SJCRH30 (cell line): Measurements from ENCODE around the gene SRPK3. TPM values are rescaled to one million over a fixed set of nuclear protein-coding genes. Genes with fewer than 3 reads are reported as not detected.

Experiments used
- DNase-seq, 2 experiments: peaks; one replicate each; pipeline ENCODE4 v3.0.0-alpha.2; 2015 to 2020
- H3K27ac ChIP-seq: fragments of 250-450 bp; sonication (Bioruptor Pico); 2 replicates; pipeline ENCODE4 v1.5.1; 2020; ENCODE audit warnings: mild to moderate bottlenecking, moderate library complexity
- H3K27me3 ChIP-seq: fragments of 250-450 bp; sonication (Bioruptor Pico); 2 replicates; pipeline ENCODE4 v1.5.1; 2020; ENCODE audit warnings: mild to moderate bottlenecking, moderate library complexity
- H3K36me3 ChIP-seq: fragments of 250-450 bp; sonication (Bioruptor Pico); 2 replicates; pipeline ENCODE4 v1.5.1; 2020; ENCODE audit warnings: mild to moderate bottlenecking, moderate library complexity
- H3K4me1 ChIP-seq: fragments of 250-450 bp; sonication (Bioruptor Pico); 2 replicates; pipeline ENCODE4 v1.5.1; 2020; ENCODE audit warnings: mild to moderate bottlenecking, moderate library complexity
- H3K4me3 ChIP-seq: fragments of 250-450 bp; sonication (Bioruptor Pico); 2 replicates; pipeline ENCODE4 v1.5.1; 2020; ENCODE audit warnings: mild to moderate bottlenecking, moderate library complexity
- H3K9me3 ChIP-seq: fragments of 250-450 bp; sonication (Bioruptor Pico); replicated peaks from 2 replicates; pipeline ENCODE4 v1.5.1; 2020; ENCODE audit warnings: mild to moderate bottlenecking, moderate library complexity
- total RNA-seq: library from RNA; depleted of rRNA; stranded (reverse); fragments of >200 nt; shearing (Covaris generic); gene quantifications from 2 replicates; pipeline ENCODE4 v1.2.3, GENCODE V29; 2014

SRPK3 gene
- total RNA-seq, 1 experiment from 2014 or later = 33.6 TPM

GRCh38 chrX:153779891-153780677 lies 757 bp upstream of the SRPK3 start:
- Histone ChIP-seq H3K9me3 (no peaks in the 10 kb centered on the region), H3K27me3 (no peaks in the 10 kb centered on the region), H3K36me3 (no peaks in the 10 kb centered on the region; the same call in 1 of the 2 replicates), H3K27ac (peak overlapping the region; percentile 96), H3K4me1 (peaks cover 10% of the 10 kb centered on the region; the same call in 1 of the 2 replicates), H3K4me3 (peak overlapping the region; percentile 69)
- DNase-seq = no peak

DNA sequence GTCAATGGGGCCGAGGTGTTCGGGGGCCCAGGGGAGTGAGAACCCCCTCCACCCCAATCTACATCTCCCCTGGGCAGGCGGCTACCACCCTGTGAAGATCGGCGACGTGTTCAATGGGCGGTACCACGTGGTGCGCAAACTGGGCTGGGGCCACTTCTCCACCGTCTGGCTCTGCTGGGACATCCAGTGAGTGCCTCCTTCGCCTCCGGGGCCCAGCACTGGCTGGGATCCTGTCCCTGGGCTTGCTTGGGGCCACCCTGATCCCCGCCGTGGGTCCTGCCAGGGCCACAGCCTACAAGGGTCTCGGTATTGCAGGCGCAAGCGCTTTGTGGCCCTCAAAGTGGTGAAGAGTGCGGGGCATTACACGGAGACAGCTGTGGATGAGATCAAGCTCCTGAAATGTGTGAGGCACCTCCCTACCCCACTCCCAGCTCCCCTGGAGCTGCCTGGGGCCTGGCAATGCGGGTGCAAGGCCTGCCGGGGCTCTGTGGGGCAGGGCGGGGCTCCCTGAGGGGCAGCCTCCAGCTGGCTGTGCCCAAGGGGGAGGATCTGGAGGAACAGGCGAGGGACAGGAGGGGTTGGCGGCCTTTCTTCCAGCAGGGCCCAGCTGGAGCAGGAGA lies 697 bp downstream of the SRPK3 start:
- peak; percentile 79 to 80 for DNase-seq

DNA sequence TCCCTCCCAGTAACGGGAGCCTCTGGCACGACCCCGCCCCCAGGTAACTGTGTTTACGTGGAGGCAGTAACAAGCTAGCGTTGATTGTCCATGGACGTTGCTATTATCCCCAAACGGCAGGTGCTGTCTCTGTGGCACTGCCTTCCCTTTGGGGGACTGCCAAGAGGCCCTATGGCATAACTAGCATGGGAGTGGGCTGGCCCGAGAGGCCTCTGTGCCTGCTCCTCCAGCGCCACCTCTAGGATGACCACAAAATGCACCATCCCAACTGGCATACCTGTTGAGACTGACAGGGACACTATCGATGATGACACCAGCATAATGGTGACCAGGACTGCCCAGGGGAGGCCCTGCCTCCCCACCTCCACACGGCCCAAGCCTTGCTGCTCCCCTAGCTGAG lies 1.5 kb downstream of the SRPK3 start:
- H3K4me1 ChIP-seq = peaks cover 10% of the 10 kb centered on the region; the same call in 1 of the 2 replicates
- H3K27me3 ChIP-seq = no peaks in the 10 kb centered on the region

More for the DNA sequence above, 697 bp downstream of the SRPK3 start:
- peak overlapping the region; percentile 69 for H3K4me3 ChIP-seq
- no peaks in the 10 kb centered on the region for H3K9me3 ChIP-seq
- H3K4me1 ChIP-seq = peaks cover 10% of the 10 kb centered on the region; the same call in 1 of the 2 replicates
- no peaks in the 10 kb centered on the region for H3K27me3 ChIP-seq
- peaks cover 2% of the 10 kb centered on the region; the same call in 1 of the 2 replicates for H3K36me3 ChIP-seq
- peak overlapping the region; percentile 96 for H3K27ac ChIP-seq

DNA sequence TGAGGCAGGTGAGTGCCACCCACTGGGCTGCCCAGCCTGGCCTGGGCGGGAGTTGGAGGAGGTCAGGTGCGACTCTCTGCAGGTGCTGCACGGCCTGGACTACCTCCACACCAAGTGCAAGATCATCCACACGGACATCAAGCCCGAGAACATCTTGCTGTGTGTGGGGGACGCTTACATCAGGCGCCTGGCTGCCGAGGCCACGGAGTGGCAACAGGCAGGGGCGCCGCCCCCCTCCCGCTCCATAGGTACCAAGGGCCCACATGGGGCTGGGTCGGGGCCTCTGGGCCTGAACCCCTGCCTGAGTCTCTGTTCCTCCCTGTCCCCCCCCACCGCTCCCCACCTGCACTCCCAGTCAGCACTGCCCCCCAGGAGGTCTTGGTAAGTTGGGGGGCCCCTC lies 2.0 kb downstream of the SRPK3 start:
- no peaks in the 10 kb centered on the region for H3K9me3 ChIP-seq
- H3K4me3 ChIP-seq = no peak overlapping the region
- DNase-seq = no peak
- H3K27ac ChIP-seq = no peak overlapping the region
- H3K27me3 ChIP-seq = no peaks in the 10 kb centered on the region
- H3K36me3 ChIP-seq = peaks cover 2% of the 10 kb centered on the region; the same call in 1 of the 2 replicates
- peaks cover 10% of the 10 kb centered on the region; the same call in 1 of the 2 replicates for H3K4me1 ChIP-seq

More for the DNA sequence above, 1.5 kb downstream of the SRPK3 start:
- peak; percentile 77 to 81 for DNase-seq
- Histone ChIP-seq H3K9me3 (no peaks in the 10 kb centered on the region), H3K4me3 (peak overlapping the region; percentile 69), H3K27ac (peak overlapping the region; percentile 96), H3K36me3 (peaks cover 2% of the 10 kb centered on the region; the same call in 1 of the 2 replicates)

DNA sequence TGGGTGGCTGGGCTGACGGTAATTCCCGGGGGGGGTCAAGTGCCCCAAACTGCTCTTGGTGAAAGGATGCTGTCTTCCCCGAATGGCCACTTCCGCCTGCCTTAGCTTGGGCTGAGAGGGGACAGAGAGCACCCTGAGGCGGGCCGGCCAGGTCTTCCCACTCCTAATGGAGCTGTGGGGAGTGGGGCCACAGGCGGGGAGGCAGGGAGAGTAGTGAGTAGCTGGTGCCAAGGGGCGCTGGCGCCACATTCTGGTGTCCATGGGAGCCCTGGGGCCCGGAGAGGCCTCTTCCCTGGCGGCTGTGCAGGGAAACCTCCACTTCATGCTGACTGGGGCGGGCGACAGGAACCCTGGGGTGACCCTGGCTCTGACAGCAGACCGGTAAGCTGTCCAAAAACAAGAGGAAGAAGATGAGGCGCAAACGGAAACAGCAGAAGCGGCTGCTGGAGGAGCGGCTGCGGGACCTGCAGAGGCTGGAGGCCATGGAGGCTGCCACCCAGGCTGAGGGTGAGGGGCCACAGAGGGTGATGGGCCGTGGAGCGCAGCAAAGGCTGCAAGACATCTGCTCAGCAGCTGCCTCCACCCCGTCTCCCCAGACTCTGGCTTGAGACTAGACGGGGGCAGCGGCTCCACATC lies 2.7 kb downstream of the SRPK3 start:
- no peaks in the 10 kb centered on the region for H3K27me3 ChIP-seq
- no peaks in the 10 kb centered on the region for H3K9me3 ChIP-seq
- H3K27ac ChIP-seq = no peak overlapping the region
- H3K4me1 ChIP-seq = peaks cover 10% of the 10 kb centered on the region; the same call in 1 of the 2 replicates
- DNase-seq = no peak
- H3K36me3 ChIP-seq = peaks cover 2% of the 10 kb centered on the region; the same call in 1 of the 2 replicates
- no peak overlapping the region for H3K4me3 ChIP-seq

DNA sequence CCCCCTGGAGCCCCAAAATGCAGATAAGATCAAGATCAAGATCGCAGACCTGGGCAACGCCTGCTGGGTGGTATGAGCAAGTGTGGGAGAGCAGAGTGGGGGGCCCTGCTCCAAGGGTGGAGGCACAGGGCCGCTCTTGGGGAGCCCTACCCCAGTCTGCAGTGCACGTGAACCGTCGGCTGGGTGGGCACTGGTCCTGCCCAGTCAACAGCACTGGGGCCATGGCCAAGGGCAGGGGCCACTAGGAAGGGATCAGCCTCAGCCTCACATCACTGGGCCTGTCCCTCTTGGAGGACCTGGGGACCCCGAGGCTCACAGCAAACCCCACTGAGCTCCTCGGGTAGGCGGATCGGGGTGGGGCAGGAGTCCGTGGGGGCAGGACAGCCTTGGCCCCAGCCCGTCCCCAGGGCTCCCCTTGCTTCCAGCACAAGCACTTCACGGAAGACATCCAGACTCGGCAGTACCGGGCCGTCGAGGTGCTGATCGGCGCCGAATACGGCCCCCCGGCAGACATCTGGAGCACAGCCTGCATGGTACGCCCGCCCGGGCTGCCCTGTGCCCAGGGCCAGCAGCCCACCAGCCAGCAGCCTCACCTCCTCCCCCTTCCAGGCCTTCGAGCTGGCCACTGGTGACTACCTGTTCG lies 3.6 kb downstream of the SRPK3 start:
- H3K4me3 ChIP-seq = no peak overlapping the region
- no peaks in the 10 kb centered on the region for H3K27me3 ChIP-seq
- no peak overlapping the region for H3K27ac ChIP-seq
- peaks cover 10% of the 10 kb centered on the region; the same call in 1 of the 2 replicates for H3K4me1 ChIP-seq
- H3K36me3 ChIP-seq = peaks cover 2% of the 10 kb centered on the region; the same call in 1 of the 2 replicates
- DNase-seq = no peak
- no peaks in the 10 kb centered on the region for H3K9me3 ChIP-seq

GRCh38 chrX:153786669-153787068 lies 5.8 kb downstream of the SRPK3 start:
- H3K4me3 ChIP-seq = no peak overlapping the region
- no peak overlapping the region for H3K27ac ChIP-seq
- no peaks in the 10 kb centered on the region for H3K27me3 ChIP-seq
- no peaks in the 10 kb centered on the region for H3K9me3 ChIP-seq
- peaks cover 2% of the 10 kb centered on the region; the same call in 1 of the 2 replicates for H3K36me3 ChIP-seq
- peaks cover 4% of the 10 kb centered on the region; the same call in 1 of the 2 replicates for H3K4me1 ChIP-seq
- no peak for DNase-seq

- Histone ChIP-seq H3K9me3 (no peaks in the 10 kb centered on the region), H3K4me1 (no peaks in the 10 kb centered on the region), H3K4me3 (no peak overlapping the region), H3K36me3 (peaks cover 2% of the 10 kb centered on the region; the same call in 1 of the 2 replicates), H3K27me3 (no peaks in the 10 kb centered on the region), H3K27ac (no peak overlapping the region)
- DNase-seq = no peak
Measured at GRCh38 chrX:153789654-153790053, 8.8 kb downstream of the SRPK3 start.

DNA sequence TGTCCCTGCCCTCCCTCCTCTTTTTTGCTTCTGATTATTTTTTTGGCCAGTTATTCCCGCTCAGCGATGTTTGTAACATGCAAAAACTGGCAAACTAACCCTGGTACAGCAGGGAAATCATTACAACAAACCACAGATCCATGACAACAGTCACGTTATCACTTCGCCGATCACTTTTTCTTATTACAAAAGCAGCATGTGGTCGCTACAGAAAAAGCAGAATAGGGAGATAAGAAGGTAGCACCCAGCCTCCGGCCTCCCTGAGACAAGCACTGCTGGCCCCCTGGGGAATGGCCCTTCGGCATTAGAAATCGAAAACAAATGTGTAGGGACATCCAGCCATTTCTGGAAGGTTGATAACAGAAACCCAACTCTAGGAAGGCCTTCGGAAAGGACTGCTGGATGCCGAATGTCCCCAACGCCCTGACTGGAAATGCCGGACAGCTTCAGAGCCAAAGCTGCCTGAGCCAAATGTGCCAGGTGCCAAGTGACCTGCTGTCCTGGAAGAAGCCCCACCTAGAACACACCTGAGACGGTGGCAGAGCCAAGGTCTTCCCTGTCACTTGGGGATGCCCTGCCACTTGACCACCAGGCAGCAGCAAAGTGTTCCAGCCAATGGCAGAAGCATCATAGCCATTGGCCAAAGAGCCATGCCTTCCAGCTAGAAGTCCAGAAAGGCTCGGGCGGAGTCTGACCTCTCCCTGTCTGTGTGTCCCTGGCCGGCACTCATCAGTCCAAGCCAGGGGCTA lies 10.4 kb downstream of the SRPK3 start:
- DNase-seq = no peak
- H3K27me3 ChIP-seq = no peaks in the 10 kb centered on the region
- no peaks in the 10 kb centered on the region for H3K9me3 ChIP-seq
- no peak overlapping the region for H3K27ac ChIP-seq
- no peaks in the 10 kb centered on the region for H3K4me1 ChIP-seq
- peaks cover 2% of the 10 kb centered on the region; the same call in 1 of the 2 replicates for H3K36me3 ChIP-seq
- no peak overlapping the region for H3K4me3 ChIP-seq

DNA sequence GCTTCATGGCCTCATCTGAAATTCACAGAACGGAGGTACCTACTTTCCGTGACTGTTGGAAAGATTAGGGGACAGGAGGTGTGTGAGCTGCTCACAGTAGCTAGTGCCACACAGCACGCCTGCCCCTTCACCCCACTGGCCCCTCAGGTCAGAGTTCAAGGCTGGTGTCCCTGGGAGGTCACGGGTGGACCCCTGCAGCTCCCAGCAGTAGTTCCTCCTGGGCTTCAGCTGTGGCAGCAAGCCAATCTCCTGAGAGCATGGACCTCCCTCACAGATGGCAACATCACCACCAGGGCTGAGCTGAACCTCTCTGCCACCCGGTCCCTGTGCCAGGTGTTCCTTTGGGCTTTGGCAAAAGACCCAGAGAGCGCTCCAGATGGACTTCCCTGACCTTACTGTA lies 11.5 kb downstream of the SRPK3 start:
- Histone ChIP-seq H3K27me3 (no peaks in the 10 kb centered on the region), H3K27ac (no peak overlapping the region), H3K36me3 (peaks cover 4% of the 10 kb centered on the region; the same call in 1 of the 2 replicates), H3K4me3 (no peak overlapping the region), H3K4me1 (no peaks in the 10 kb centered on the region), H3K9me3 (no peaks in the 10 kb centered on the region)
- no peak for DNase-seq

GRCh38 chrX:153793291-153793690 lies 12.4 kb downstream of the SRPK3 start:
- H3K4me1 ChIP-seq = no peaks in the 10 kb centered on the region
- DNase-seq = peak in 1 of 2 experiments; percentile 26
- H3K27me3 ChIP-seq = no peaks in the 10 kb centered on the region
- no peaks in the 10 kb centered on the region for H3K9me3 ChIP-seq
- peak overlapping the region; percentile 90 for H3K4me3 ChIP-seq
- peaks cover 4% of the 10 kb centered on the region; the same call in 1 of the 2 replicates for H3K36me3 ChIP-seq
- peak overlapping the region; percentile 97 for H3K27ac ChIP-seq

DNA sequence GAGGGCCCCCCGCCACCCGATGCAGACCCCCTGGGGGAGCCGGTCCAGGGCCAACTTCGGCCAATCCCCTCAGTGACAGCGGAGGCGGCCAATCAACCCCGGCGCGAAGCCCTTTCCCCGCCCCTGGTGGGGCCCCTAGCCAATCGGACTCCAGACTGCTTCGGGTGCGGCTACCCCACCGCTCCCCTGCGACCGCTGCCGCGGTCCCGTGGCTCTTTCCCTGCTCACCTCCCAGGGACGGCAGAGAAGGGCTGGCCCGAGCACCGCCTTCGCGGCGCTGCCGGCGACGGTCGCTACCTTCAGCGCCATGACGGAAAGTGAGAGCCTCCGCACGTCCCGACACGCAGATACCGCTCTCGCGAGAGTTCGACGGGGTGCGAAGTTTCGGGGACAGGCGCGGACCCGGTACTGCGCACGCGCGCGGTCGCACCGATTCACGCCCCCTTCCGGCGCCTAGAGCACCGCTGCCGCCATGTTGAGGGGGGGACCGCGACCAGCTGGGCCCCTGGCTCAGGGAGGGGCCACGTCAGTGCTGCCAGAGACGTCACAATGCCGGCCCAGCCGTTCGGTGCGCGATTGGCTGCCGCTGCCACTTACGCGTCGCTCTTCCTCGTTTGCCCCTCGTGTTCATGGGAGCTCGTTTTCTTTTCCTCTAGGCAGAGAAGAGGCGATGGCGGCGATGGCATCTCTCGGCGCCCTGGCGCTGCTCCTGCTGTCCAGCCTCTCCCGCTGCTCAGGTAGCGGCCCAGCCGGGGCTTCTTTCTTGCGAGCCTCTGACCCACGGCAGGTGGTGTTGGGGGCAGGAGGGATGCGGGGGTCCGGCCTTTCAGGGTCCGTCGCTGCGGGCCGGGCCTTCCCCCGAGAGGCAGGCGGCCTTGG lies 13.4 kb downstream of the SRPK3 start, which contains the start of the genes IDH3G and SSR4:
TSS of gene IDH3G (minus strand) at position 358 of the 879 bp plus-strand sequence. CDS start at position 309, 49 bp downstream.
TSS of gene SSR4 (plus strand) at position 651 of the 879 bp plus-strand sequence. CDS start at position 671, 20 bp downstream.
- peaks cover 4% of the 10 kb centered on the region; the same call in 1 of the 2 replicates for H3K36me3 ChIP-seq
- H3K4me3 ChIP-seq = peak within 1 kb of the TSS; percentile 90
- no peaks in the 10 kb centered on the region for H3K4me1 ChIP-seq
- H3K27me3 ChIP-seq = no peaks in the 10 kb centered on the region
- H3K27ac ChIP-seq = peak within 1 kb of the TSS; percentile 97
- no peaks in the 10 kb centered on the region for H3K9me3 ChIP-seq
- peak; percentile 91 to 94 for DNase-seq
